Breast epithelium (tissue), 3 donors: ENCODE data around the gene PTPN14.

Experiments
- CTCF ChIP-seq, 3 donors: fragments of 450-650 bp; IDR thresholded peaks; one replicate each; pipeline ENCODE4 v1.5.1; 2016 to 2017; ENCODE audit warnings: antibody characterized with exemption in 3 of 3, mild to moderate bottlenecking in 3 of 3, moderate library complexity in 3 of 3
- POLR2A ChIP-seq: fragments of 450-650 bp; IDR thresholded peaks from one replicate; pipeline ENCODE4 v1.6.1; 2016; ENCODE audit warnings: antibody characterized with exemption, mild to moderate bottlenecking, moderate library complexity
- POLR2AphosphoS5 ChIP-seq, 3 donors: sonication (generic); formaldehyde crosslinking; IDR thresholded peaks; one replicate each; pipeline ENCODE4 v1.6.1; 2017; ENCODE audit warnings: antibody characterized with exemption in 3 of 3

DNA sequence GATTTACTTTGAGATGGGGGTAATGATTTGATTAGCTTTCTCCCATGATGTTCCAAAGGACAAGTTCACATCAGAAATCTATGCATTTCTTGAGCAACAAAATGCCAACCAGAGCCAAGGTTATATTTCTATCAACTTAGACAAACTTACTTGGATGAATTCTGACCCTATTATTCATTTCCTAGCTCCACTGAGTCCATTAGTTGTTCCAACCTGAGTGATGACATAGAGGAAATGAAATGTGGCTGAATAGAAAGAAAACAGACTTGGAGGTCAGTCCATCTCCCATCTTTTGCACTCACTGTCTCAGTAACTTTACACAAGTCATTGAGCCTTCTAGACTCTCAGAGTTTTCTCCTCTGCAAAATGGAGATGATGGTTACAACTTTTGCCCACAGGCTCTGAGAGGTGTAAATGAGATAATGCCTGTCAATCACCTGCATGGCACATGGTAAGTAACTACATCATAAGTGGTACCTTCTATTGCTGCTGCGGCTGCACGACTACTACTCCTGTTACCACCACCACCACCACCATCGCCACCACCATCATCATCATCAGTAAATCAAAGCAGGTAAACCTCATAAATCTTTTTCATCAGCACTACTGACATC, 98.2 kb downstream of the PTPN14 start:
- TF ChIP-seq CTCF (IDR thresholded peaks at IDR 0.05) (no peak), POLR2AphosphoS5 (IDR thresholded peaks at IDR 0.05) (no peak), POLR2A (no peak)
